SU-DHL-6 (cell line): Measurements from ENCODE around the gene PARS2.
"Not testable (repeated sequence)": the region's sequence is repeated elsewhere in the genome, so short reads cannot be mapped to it uniquely, and the experiment has no call there.

Source experiments
- H2AFZ ChIP-seq: fragments of 200-600 bp; sonication (generic); 2 replicates; pipeline ENCODE4 v1.6.1; 2014; ENCODE audit warnings: low read depth, mild to moderate bottlenecking, moderate library complexity, mixed read lengths, antibody characterized with exemption, low read length; ENCODE audit not compliant: severe bottlenecking
- H3F3A ChIP-seq: fragments of 200-600 bp; shearing (Covaris generic); 2 replicates; pipeline ENCODE4 v1.6.0; 2016; ENCODE audit warnings: antibody characterized with exemption, mild to moderate bottlenecking; ENCODE audit not compliant: insufficient read depth
- H3K27ac ChIP-seq: fragments of 200-600 bp; sonication (generic); 2 replicates; pipeline ENCODE4 v1.5.1; 2016; ENCODE audit warnings: low read depth, mild to moderate bottlenecking, low read length, moderate library complexity, mixed read lengths
- H3K27me3 ChIP-seq: fragments of 200-600 bp; sonication (generic), shearing (Covaris generic); 2 replicates; pipeline ENCODE4 v1.6.0; 2014; ENCODE audit warnings: mild to moderate bottlenecking, low read length
- H3K36me3 ChIP-seq: fragments of 200-600 bp; sonication (generic); 2 replicates; pipeline ENCODE4 v1.6.1; 2014; ENCODE audit warnings: mild to moderate bottlenecking, low read length, mixed read lengths
- H3K4me2 ChIP-seq: fragments of 300-600, 200-600 bp; shearing (Covaris generic), sonication (generic); 2 replicates; pipeline ENCODE4 v1.6.0; 2014; ENCODE audit warnings: low read length, low read depth, mild to moderate bottlenecking; ENCODE audit not compliant: poor library complexity, severe bottlenecking
- H3K4me3 ChIP-seq: fragments of 200-600 bp; sonication (generic); 2 replicates; pipeline ENCODE4 v1.5.1; 2014; ENCODE audit warnings: antibody characterized with exemption, low read length, mild to moderate bottlenecking, mixed read lengths; ENCODE audit not compliant: insufficient read depth, poor library complexity, severe bottlenecking
- H3K79me2 ChIP-seq: fragments of 200-600 bp; sonication (generic); 2 replicates; pipeline ENCODE4 v1.6.1; 2014; ENCODE audit warnings: mild to moderate bottlenecking, low read length, moderate library complexity; ENCODE audit not compliant: insufficient read depth
- H3K9ac ChIP-seq: fragments of 200-600 bp; sonication (generic); 2 replicates; pipeline ENCODE4 v1.7.0; 2014; ENCODE audit warnings: mild to moderate bottlenecking, low read length
- H3K9me2 ChIP-seq: fragments of 200-600 bp; sonication (generic); replicated peaks from 2 replicates; pipeline ENCODE4 v1.6.1; 2014; ENCODE audit warnings: low read length; ENCODE audit not compliant: insufficient read depth
- H3K9me3 ChIP-seq: fragments of 200-600 bp; sonication (generic); 2 replicates; pipeline ENCODE4 v1.6.1; 2014; ENCODE audit warnings: low read length, mixed read lengths; ENCODE audit not compliant: insufficient read depth
- H4K20me1 ChIP-seq: fragments of 200-600 bp; sonication (generic); 2 replicates; pipeline ENCODE4 v1.6.1; 2014; ENCODE audit warnings: low read depth, mild to moderate bottlenecking, antibody characterized with exemption, low read length, moderate library complexity, mixed read lengths
- EZH2phosphoT487 ChIP-seq: fragments of 200-600 bp; sonication (generic), shearing (Covaris generic); conservative IDR thresholded peaks from 2 replicates; pipeline ENCODE4 v1.6.1; 2018; ENCODE audit warnings: mild to moderate bottlenecking, antibody characterized with exemption, low read length, moderate library complexity, mixed read lengths
- TF ChIP-seq, protein P1 (sequence below): fragments of 200-600 bp; sonication (generic); IDR thresholded peaks from one replicate; pipeline ENCODE4 v1.5.1; 2017; ENCODE audit warnings: antibody characterized with exemption, mild to moderate bottlenecking, low read length, moderate library complexity; ENCODE audit not compliant: insufficient read depth, poor library complexity, severe bottlenecking

The PARS2 gene

DNA sequence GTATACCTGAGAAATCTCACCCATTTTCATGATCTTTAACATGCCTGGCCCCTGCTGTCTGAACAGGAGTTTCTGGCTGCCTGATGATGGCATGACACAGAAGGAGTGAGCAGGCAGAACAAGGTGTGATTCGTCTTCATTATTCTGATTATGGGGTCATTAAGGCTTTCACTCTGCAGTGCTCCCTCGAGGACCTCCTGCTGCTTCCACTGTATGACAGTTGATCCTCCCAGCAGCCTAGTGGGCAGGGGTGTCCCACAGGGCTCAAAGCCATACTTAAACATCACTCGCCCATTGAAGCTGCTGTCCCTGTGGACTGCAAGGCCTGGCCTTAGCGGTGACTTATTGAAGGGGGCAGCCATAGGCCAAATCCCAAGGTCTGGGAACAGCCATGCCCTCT, 12.7 kb upstream of the PARS2 start:
- H3F3A ChIP-seq, result no peaks in the 10 kb centered on the region
- H4K20me1 ChIP-seq, result no peaks in the 10 kb centered on the region
- H3K9me2 ChIP-seq, result no peaks in the 10 kb centered on the region
- H2AFZ ChIP-seq, result no peak overlapping the region
- no peak overlapping the region for H3K4me2 ChIP-seq
- no peak overlapping the region for H3K9ac ChIP-seq
- H3K27me3 ChIP-seq, result no peaks in the 10 kb centered on the region
- TF ChIP-seq, protein P1, sequence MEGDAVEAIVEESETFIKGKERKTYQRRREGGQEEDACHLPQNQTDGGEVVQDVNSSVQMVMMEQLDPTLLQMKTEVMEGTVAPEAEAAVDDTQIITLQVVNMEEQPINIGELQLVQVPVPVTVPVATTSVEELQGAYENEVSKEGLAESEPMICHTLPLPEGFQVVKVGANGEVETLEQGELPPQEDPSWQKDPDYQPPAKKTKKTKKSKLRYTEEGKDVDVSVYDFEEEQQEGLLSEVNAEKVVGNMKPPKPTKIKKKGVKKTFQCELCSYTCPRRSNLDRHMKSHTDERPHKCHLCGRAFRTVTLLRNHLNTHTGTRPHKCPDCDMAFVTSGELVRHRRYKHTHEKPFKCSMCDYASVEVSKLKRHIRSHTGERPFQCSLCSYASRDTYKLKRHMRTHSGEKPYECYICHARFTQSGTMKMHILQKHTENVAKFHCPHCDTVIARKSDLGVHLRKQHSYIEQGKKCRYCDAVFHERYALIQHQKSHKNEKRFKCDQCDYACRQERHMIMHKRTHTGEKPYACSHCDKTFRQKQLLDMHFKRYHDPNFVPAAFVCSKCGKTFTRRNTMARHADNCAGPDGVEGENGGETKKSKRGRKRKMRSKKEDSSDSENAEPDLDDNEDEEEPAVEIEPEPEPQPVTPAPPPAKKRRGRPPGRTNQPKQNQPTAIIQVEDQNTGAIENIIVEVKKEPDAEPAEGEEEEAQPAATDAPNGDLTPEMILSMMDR, result no peak
- no peak for TF ChIP-seq EZH2phosphoT487
- no peaks in the 10 kb centered on the region for H3K9me3 ChIP-seq
- H3K4me3 ChIP-seq, result no peak overlapping the region
- H3K36me3 ChIP-seq, result no peaks in the 10 kb centered on the region
- H3K27ac ChIP-seq, result no peak overlapping the region
- H3K79me2 ChIP-seq, result no peaks in the 10 kb centered on the region

GRCh38 chr1:54775828-54776721, 11.8 kb upstream of the PARS2 start:
- H3K9me2 ChIP-seq, H3K4me3 ChIP-seq, H3K79me2 ChIP-seq, H3F3A ChIP-seq, H3K4me2 ChIP-seq, H3K9me3 ChIP-seq, H4K20me1 ChIP-seq, H2AFZ ChIP-seq, H3K27me3 ChIP-seq, H3K27ac ChIP-seq, H3K36me3 ChIP-seq, H3K9ac ChIP-seq: not testable (repeated sequence)

GRCh38 chr1:54774820-54775498, 10.6 kb upstream of the PARS2 start:
- H3K36me3 ChIP-seq, result no peaks in the 10 kb centered on the region
- H3K9me3 ChIP-seq, result no peaks in the 10 kb centered on the region
- no peak overlapping the region for H3K4me2 ChIP-seq
- H3K79me2 ChIP-seq, result no peaks in the 10 kb centered on the region
- H3K27me3 ChIP-seq, result no peaks in the 10 kb centered on the region
- H4K20me1 ChIP-seq, result no peaks in the 10 kb centered on the region
- peak overlapping the region; percentile 39 for H2AFZ ChIP-seq
- H3F3A ChIP-seq, result no peaks in the 10 kb centered on the region
- no peak overlapping the region for H3K4me3 ChIP-seq
- no peaks in the 10 kb centered on the region for H3K9me2 ChIP-seq
- no peak overlapping the region for H3K27ac ChIP-seq
- no peak overlapping the region for H3K9ac ChIP-seq
- TF ChIP-seq EZH2phosphoT487, result no peak
- TF ChIP-seq, protein P1, result no peak

GRCh38 chr1:54772951-54773350, 8.6 kb upstream of the PARS2 start:
- Histone ChIP-seq H3K36me3 (no peaks in the 10 kb centered on the region), H3K4me3 (no peak overlapping the region), H2AFZ (no peak overlapping the region), H3K9ac (no peak overlapping the region), H3K27me3 (no peaks in the 10 kb centered on the region), H3K4me2 (no peak overlapping the region), H3K79me2 (no peaks in the 10 kb centered on the region), H3K9me2 (no peaks in the 10 kb centered on the region), H3K9me3 (no peaks in the 10 kb centered on the region), H3F3A (no peaks in the 10 kb centered on the region), H4K20me1 (no peaks in the 10 kb centered on the region), H3K27ac (no peak overlapping the region)
- TF ChIP-seq, protein P1, result no peak
- no peak for TF ChIP-seq EZH2phosphoT487
